Measurements from ENCODE around the gene ACSF3.

ACSF3 gene

GRCh38 chr16:89061590-89062380 lies 31.9 kb upstream of the ACSF3 start:
- no peaks in the 10 kb centered on the region for H3K79me2 ChIP-seq (ENCODE audit: insufficient read depth, low read length)
- no peaks in the 10 kb centered on the region for H3F3A ChIP-seq (ENCODE audit: insufficient read depth, low read length)
- H3K9me3 ChIP-seq (ENCODE audit: low read length) = no peaks in the 10 kb centered on the region
- H3K4me2 ChIP-seq (ENCODE audit: low read length) = peak overlapping the region; percentile 62
- H3K27ac ChIP-seq (ENCODE audit: low read depth, low read length, poor library complexity, severe bottlenecking) = peak overlapping the region; percentile 91
- peak overlapping the region; percentile 71 for H3K9ac ChIP-seq (ENCODE audit: low read length)
- H4K20me1 ChIP-seq (ENCODE audit: insufficient read depth, low read length) = no peaks in the 10 kb centered on the region
- H3K4me3 ChIP-seq (ENCODE audit: low read depth, low read length, poor library complexity, severe bottlenecking) = peak overlapping the region; percentile 52
- TF ChIP-seq EZH2 (IDR thresholded peaks at IDR 0.05; ENCODE audit: borderline replicate concordance, low read length) (no peak), CTCF (IDR thresholded peaks at IDR 0.05; ENCODE audit: low read length) (no peak)
- H3K27me3 ChIP-seq (ENCODE audit: insufficient read depth, low read length) = no peaks in the 10 kb centered on the region
- H3K4me1 ChIP-seq (ENCODE audit: insufficient read depth, low read length, severe bottlenecking) = peaks cover 71% of the 10 kb centered on the region
- no peak overlapping the region for H2AFZ ChIP-seq (ENCODE audit: low read length)
- H3K9me2 ChIP-seq (ENCODE audit: low read depth, low read length) = no peaks in the 10 kb centered on the region
- H3K36me3 ChIP-seq (ENCODE audit: insufficient read depth, low read length) = no peaks in the 10 kb centered on the region

GRCh38 chr16:89062389-89063345 lies 31.0 kb upstream of the ACSF3 start:
- Histone ChIP-seq H3K27me3 (ENCODE audit: insufficient read depth, low read length) (no peaks in the 10 kb centered on the region), H3K4me3 (ENCODE audit: low read depth, low read length, poor library complexity, severe bottlenecking) (peak overlapping the region; percentile 52), H3K4me1 (ENCODE audit: insufficient read depth, low read length, severe bottlenecking) (peaks cover 80% of the 10 kb centered on the region), H3K27ac (ENCODE audit: low read depth, low read length, poor library complexity, severe bottlenecking) (peak overlapping the region; percentile 91), H3K79me2 (ENCODE audit: insufficient read depth, low read length) (no peaks in the 10 kb centered on the region), H4K20me1 (ENCODE audit: insufficient read depth, low read length) (no peaks in the 10 kb centered on the region), H3F3A (ENCODE audit: insufficient read depth, low read length) (no peaks in the 10 kb centered on the region), H3K36me3 (ENCODE audit: insufficient read depth, low read length) (no peaks in the 10 kb centered on the region), H2AFZ (ENCODE audit: low read length) (no peak overlapping the region), H3K9ac (ENCODE audit: low read length) (peak overlapping the region; percentile 71), H3K4me2 (ENCODE audit: low read length) (peak overlapping the region; percentile 62), H3K9me2 (ENCODE audit: low read depth, low read length) (no peaks in the 10 kb centered on the region), H3K9me3 (ENCODE audit: low read length) (no peaks in the 10 kb centered on the region)
- no peak for TF ChIP-seq EZH2 (IDR thresholded peaks at IDR 0.05; ENCODE audit: borderline replicate concordance, low read length)

- no peak for TF ChIP-seq CTCF (IDR thresholded peaks at IDR 0.05; ENCODE audit: low read length)
- TF ChIP-seq EZH2 (IDR thresholded peaks at IDR 0.05; ENCODE audit: borderline replicate concordance, low read length) = no peak
- H3K4me2 ChIP-seq (ENCODE audit: low read length) = peak overlapping the region; percentile 62
Measured at GRCh38 chr16:89063768-89064320, 29.8 kb upstream of the ACSF3 start.

More at GRCh38 chr16:89063768-89064320, 29.8 kb upstream of the ACSF3 start:
- Histone ChIP-seq H3K9ac (ENCODE audit: low read length) (peak overlapping the region; percentile 71), H3K9me3 (ENCODE audit: low read length) (no peaks in the 10 kb centered on the region), H3K4me3 (ENCODE audit: low read depth, low read length, poor library complexity, severe bottlenecking) (no peak overlapping the region), H3F3A (ENCODE audit: insufficient read depth, low read length) (no peaks in the 10 kb centered on the region), H3K27ac (ENCODE audit: low read depth, low read length, poor library complexity, severe bottlenecking) (peak overlapping the region; percentile 91), H3K4me1 (ENCODE audit: insufficient read depth, low read length, severe bottlenecking) (peaks cover 85% of the 10 kb centered on the region), H4K20me1 (ENCODE audit: insufficient read depth, low read length) (no peaks in the 10 kb centered on the region), H3K27me3 (ENCODE audit: insufficient read depth, low read length) (peaks cover 3% of the 10 kb centered on the region; the same call in 1 of the 2 replicates), H3K79me2 (ENCODE audit: insufficient read depth, low read length) (no peaks in the 10 kb centered on the region), H2AFZ (ENCODE audit: low read length) (no peak overlapping the region), H3K36me3 (ENCODE audit: insufficient read depth, low read length) (no peaks in the 10 kb centered on the region), H3K9me2 (ENCODE audit: low read depth, low read length) (no peaks in the 10 kb centered on the region)

Data from OCI-LY1 (cell line).